HG03558 (cell line): Measurements from ENCODE around the gene SLC9A3.

Source experiments
- ATAC-seq: cut with Tn5 transposase; IDR thresholded peaks from one replicate; pipeline ENCODE4 v1.9.1; 2021; ENCODE audit warnings: moderate number of reproducible peaks; ENCODE audit not compliant: unreplicated experiment; ENCODE audit errors: extremely low read depth

The SLC9A3 gene

GRCh38 chr5:435961-436640, 88.1 kb downstream of the SLC9A3 start:
- no peak for ATAC-seq

- no peak for ATAC-seq
Observed at GRCh38 chr5:435156-435790, 89.0 kb downstream of the SLC9A3 start.

DNA sequence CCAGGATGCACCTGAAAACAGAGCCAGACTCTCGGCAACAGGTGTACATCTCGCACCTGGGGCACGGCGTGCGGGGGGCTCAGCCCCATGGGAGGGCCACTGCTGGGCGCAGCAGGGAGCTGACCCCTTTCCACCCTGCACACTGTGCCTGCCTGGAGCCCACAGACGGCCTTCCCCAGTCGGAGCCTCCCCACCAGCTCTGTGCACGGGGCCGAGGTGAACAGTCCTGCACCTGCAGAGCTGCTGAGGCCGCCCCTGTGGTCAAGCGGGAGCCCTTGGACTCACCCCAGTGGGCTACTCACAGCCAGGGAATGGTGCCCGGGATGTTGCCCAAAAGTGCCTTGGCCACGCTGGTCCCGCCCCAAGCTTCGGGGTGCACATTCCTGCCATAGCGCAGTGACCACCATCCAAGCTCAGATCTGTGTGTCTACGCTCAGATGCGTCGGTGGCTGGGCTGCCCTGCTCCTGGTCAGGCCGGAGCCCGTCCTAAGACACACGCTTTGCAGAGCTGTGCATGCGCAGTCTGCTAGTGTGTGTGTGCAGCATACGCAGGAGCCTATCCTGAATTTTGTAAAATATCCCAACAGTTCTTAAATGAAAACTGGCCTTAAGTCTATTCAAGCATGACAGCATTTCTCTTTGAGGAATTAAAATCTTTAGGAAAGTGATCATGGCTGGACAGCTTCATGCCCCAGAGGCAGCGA, 89.7 kb downstream of the SLC9A3 start:
- no peak for ATAC-seq

DNA sequence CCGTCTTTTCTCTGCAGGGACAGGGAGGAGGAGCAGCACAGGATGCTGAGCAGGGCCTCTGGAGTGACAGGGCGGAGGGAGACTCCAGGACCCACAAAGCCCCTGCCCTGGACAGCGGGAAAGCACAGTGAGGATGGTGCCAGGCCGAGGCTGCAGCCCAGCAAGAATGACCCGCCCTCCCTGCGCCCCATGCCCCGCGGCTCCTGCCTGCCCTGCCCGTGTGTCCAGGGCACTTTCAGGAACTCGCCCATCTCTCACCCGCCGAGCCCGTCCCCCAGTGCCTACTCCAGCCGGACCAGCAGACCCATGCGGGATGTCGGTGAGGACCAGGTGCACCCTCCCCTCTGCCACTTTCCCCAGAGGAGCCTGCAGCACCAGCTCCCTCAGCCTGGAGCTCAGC, 90.4 kb downstream of the SLC9A3 start:
- no peak for ATAC-seq

- ATAC-seq: no peak
Observed at GRCh38 chr5:432928-433791, 91.1 kb downstream of the SLC9A3 start.

GRCh38 chr5:432201-432927, 91.9 kb downstream of the SLC9A3 start:
- ATAC-seq: no peak

DNA sequence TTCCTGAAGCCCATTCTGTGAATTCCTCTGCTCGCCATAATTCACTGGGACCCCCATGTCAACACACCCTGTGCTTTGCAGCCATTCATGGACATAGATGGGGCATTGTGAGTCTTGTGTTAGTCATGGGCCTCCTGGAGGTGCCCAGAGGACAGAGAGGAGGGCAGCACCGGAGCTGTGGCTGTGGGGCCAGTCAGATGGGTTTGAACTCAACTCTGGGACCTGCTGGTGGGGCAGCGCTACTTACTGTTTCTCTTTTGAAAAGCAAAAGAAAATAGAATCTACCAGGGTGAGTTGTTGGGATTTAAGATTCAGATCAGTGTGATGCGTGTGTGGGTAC, 92.6 kb downstream of the SLC9A3 start:
- ATAC-seq: no peak

- ATAC-seq: no peak
Observed at GRCh38 chr5:431001-431710, 93.1 kb downstream of the SLC9A3 start.

- no peak for ATAC-seq
Observed at GRCh38 chr5:430214-430925, 93.9 kb downstream of the SLC9A3 start.

- ATAC-seq: no peak
Observed at GRCh38 chr5:429453-430188, 94.6 kb downstream of the SLC9A3 start.

- no peak for ATAC-seq
Observed at GRCh38 chr5:428754-429452, 95.3 kb downstream of the SLC9A3 start.

GRCh38 chr5:428219-428618, 96.0 kb downstream of the SLC9A3 start:
- ATAC-seq: no peak

DNA sequence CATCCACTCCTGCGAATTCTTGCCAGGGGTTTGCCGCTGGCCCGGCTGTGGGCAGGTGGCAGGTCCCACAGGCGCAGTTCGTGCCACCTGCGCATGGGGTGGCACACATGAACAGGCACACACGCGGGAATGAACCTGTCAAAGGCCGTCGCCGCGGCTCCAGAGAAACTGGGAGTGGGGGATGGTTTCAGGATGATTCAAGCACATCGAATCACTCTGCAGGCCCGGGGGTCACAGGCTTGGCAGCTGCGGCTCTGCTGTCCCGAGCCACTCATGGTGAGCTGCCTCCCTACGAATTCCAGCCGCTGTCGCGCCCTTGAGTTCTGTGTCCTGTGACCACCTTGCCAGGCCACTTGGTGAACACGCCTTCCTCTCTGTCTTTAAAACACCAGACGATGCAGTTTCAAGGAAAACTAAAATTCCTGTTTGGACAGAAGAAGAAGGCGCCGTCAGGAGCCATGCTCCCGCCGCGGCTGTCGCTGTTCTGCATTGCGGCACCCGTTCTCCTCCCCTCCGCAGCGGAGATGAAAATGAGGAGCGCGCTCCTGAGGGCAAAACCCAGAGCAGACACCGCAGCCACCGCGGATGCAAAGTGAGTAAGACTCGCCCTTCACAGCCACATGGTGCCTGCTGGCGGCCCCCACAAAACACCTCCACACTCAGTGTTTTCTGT, 96.7 kb downstream of the SLC9A3 start:
- no peak for ATAC-seq

DNA sequence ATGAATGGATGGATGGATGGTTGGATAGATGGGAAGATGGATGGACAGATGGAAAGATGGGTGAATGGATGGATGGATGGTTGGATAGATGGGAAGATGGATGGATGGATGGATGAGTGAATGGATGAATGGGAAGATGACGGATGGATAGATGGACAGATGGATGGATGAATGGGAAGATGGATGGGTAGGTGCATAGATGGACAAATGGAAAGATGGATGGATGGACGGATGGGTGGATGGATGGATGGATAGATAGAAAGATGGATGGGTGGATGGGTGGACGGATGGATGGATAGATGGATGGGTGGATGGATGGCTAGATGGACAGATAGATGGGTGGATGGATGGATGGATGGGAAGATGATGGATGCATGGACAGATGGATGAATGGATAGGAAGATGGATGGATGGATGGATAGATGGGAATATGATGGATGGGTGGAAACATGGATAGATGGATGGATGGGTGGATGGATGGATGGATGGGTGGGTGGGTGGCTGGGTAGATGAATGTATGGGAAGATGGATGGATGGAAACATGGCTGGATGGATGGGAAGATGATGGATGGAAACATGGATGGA, 97.8 kb downstream of the SLC9A3 start:
- ATAC-seq: no peak

- no peak for ATAC-seq
Observed at GRCh38 chr5:425714-426113, 98.5 kb downstream of the SLC9A3 start.

DNA sequence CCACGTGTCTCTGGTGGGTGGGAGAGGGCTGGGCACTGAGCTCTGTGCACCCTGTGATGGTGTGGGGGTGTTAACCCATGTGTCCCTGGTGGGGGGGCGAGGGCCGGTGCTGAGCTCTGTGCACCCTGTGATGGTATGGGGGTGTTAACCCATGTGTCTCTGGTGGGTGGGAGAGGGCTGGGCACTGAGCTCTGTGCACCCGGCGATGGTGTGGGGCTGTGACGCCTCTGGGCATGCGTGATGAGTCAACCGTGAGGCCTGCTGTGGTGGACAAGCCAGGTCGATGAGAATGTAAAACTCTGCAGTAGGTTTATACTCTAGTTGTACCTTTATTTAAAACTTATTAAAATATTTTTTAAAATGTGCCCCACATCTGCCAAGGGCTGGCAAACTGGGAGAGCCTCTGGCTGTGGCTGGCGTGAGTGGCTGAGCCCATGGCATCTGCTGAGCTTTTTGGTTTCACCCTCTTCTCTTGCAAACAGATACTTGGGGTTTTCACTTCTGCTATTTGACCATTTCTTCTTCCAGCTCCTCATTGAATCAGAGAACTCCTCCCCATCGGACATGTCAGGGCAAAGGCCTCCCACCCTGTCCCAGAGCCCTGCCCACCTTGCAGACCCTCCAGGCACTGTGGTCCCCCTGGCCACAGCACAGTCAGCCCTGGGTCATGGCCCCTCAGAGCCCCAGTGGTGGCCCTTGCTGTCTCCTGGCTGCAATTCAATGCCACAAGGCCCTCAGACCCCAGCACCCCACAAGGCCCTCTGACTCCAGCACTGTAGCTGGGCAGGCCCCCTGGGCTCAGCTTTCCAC, 99.7 kb downstream of the SLC9A3 start:
- peak; percentile 80 for ATAC-seq
